Natural killer cell treated with Interleukin-12 subunit alpha and Interleukin-12 subunit beta and Interleukin-15 and Interleukin-18, amount 100 ng/mL, for 72 hours (primary cell): ENCODE results near the gene MYH2. TPM values are rescaled to one million over a fixed set of nuclear protein-coding genes. Genes with fewer than 3 reads are reported as not detected.

Experiments
- ATAC-seq, 2 donors: fragments of 150-1000 bp; cut with Tn5 transposase in 1 of 2; sonication (Bioruptor Pico), chemical (Tn5 transposase) in 1 of 2; 2 replicates each; pipeline ENCODE4 v1.10.0; 2021
- DNase-seq: peaks from one replicate; pipeline ENCODE4 v3.0.0; 2022; ENCODE audit warnings: low spot score
- H3K27ac Mint-ChIP-seq, 2 donors: 1 replicate in 1 of 2; 2 replicates in 1 of 2; pipeline ENCODE4 v1.8.0; 2022; ENCODE audit warnings: mixed read lengths in 2 of 2, mild to moderate bottlenecking in 1 of 2, moderate library complexity in 1 of 2
- H3K27me3 Mint-ChIP-seq, 2 donors: 1 replicate in 1 of 2; 2 replicates in 1 of 2; pipeline ENCODE4 v1.8.0; 2022; ENCODE audit warnings: mixed read lengths in 2 of 2
- H3K36me3 Mint-ChIP-seq: one replicate; pipeline ENCODE4 v1.8.0; 2022; ENCODE audit warnings: mixed read lengths
- H3K4me1 Mint-ChIP-seq, 2 donors: 1 replicate in 1 of 2; 2 replicates in 1 of 2; pipeline ENCODE4 v1.8.0; 2022; ENCODE audit warnings: low read depth in 2 of 2, mixed read lengths in 2 of 2, mild to moderate bottlenecking in 1 of 2
- H3K4me3 Mint-ChIP-seq: one replicate; pipeline ENCODE4 v1.8.0; 2022; ENCODE audit warnings: mixed read lengths
- H3K9me3 Mint-ChIP-seq: 2 replicates; pipeline ENCODE4 v1.8.0; 2022; ENCODE audit warnings: mixed read lengths
- total RNA-seq, 2 donors: library from RNA; stranded (reverse); gene quantifications; one replicate each; pipeline ENCODE4 v1.2.3, GENCODE V29; 2022

MYH2 gene
- total RNA-seq, 2 donors from 2014 or later, result not detected

- H3K4me1 Mint-ChIP-seq, result no peaks in the 10 kb centered on the region
- H3K27ac Mint-ChIP-seq, result no peak overlapping the region
- DNase-seq (no peak), ATAC-seq (no peak)
- H3K9me3 Mint-ChIP-seq, result peaks cover 12% of the 10 kb centered on the region
- peaks cover 7 to 12% of the 10 kb centered on the region in 2 donors for H3K27me3 Mint-ChIP-seq
- H3K36me3 Mint-ChIP-seq, result peaks cover 16% of the 10 kb centered on the region
- H3K4me3 Mint-ChIP-seq, result no peak overlapping the region
Measured at GRCh38 chr17:10482252-10482651, 67.2 kb downstream of the MYH2 start.

DNA sequence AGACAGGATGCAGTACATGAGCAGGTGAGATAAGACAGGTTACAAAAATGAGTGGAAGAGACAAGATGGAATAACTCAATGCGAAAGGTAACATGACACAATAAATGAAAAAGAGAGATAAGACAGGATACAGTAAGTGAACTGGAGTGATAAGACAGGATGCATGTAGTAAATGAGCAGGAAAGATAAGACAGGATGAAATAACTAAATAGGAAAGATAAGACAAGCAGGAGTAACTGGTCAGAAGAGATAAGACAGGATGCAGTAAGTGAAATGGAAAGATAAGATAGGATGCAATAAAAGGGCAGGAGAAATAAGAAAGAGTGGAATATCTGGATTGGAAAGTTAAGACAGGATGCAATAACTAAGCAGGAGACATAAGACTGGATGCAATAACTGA lies 71.8 kb downstream of the MYH2 start:
- no peak overlapping the region for H3K4me3 Mint-ChIP-seq

GRCh38 chr17:10474536-10474935 lies 74.9 kb downstream of the MYH2 start:
- Mint-ChIP-seq H3K27me3 (peaks cover 6 to 8% of the 10 kb centered on the region in 2 donors), H3K9me3 (no peaks in the 10 kb centered on the region), H3K36me3 (no peaks in the 10 kb centered on the region), H3K27ac (no peak overlapping the region), H3K4me3 (no peak overlapping the region), H3K4me1 (no peaks in the 10 kb centered on the region)
- ATAC-seq (no peak), DNase-seq (no peak)

More for the DNA sequence above, 71.8 kb downstream of the MYH2 start:
- DNase-seq, result no peak
- H3K36me3 Mint-ChIP-seq, result no peaks in the 10 kb centered on the region
- H3K27me3 Mint-ChIP-seq, result peaks cover 0 to 6% of the 10 kb centered on the region in 2 donors
- H3K27ac Mint-ChIP-seq, result no peak overlapping the region
- H3K9me3 Mint-ChIP-seq, result peaks cover 4% of the 10 kb centered on the region
- ATAC-seq, result no peak
- H3K4me1 Mint-ChIP-seq, result no peaks in the 10 kb centered on the region

- Mint-ChIP-seq H3K4me3 (no peak overlapping the region), H3K36me3 (no peaks in the 10 kb centered on the region), H3K4me1 (no peaks in the 10 kb centered on the region), H3K27ac (no peak overlapping the region), H3K27me3 (peaks cover 11% of the 10 kb centered on the region in 2 donors), H3K9me3 (no peaks in the 10 kb centered on the region)
- DNase-seq (no peak), ATAC-seq (no peak)
Measured at GRCh38 chr17:10471858-10472257, 77.6 kb downstream of the MYH2 start.

Other genes starting within 250 kb of the MYH2 start
- gene MYH13, start 176.7 kb downstream of the MYH2 start, total RNA-seq, result not detected
- not detected for gene MYH8, start 127.7 kb downstream of the MYH2 start, total RNA-seq
- not detected for gene MYH4, start 80.1 kb downstream of the MYH2 start, total RNA-seq
- not detected for gene MYH1, start 31.1 kb downstream of the MYH2 start, total RNA-seq
- gene MYH3, start 107.7 kb upstream of the MYH2 start, total RNA-seq, result 1 to 10 TPM; 4.2 to 5.9 TPM
- 10 to 100 TPM; 28.3 to 33.8 TPM for gene SCO1, start 147.9 kb upstream of the MYH2 start, total RNA-seq
- gene ADPRM, start 147.9 kb upstream of the MYH2 start, total RNA-seq, result 1 to 10 TPM; 7.8 to 9.4 TPM
- gene TMEM220, start 180.4 kb upstream of the MYH2 start, total RNA-seq, result 1 to 10 TPM in 1 of 2 donors, not detected in 1; 1.1 TPM